ENCODE data around the gene LIG1. TPM values are rescaled to one million over a fixed set of nuclear protein-coding genes. Genes with fewer than 3 reads are reported as not detected.

The LIG1 gene
- total RNA-seq, 1 experiment from 2014 or later: 116 TPM

- Histone ChIP-seq H2AFZ (peak overlapping the region; percentile 100), H3K4me3 (peak overlapping the region; percentile 96), H3K27ac (no peak overlapping the region), H3K4me2 (peak overlapping the region; percentile 96), H3K9me3 (ENCODE audit: insufficient read depth, low read depth) (no peaks in the 10 kb centered on the region), H3K9me2 (ENCODE audit: insufficient read depth) (no peaks in the 10 kb centered on the region), H3K79me2 (ENCODE audit: low read depth) (peaks cover 57% of the 10 kb centered on the region), H3K27me3 (ENCODE audit: insufficient read depth, low read depth) (no peaks in the 10 kb centered on the region), H3F3A (ENCODE audit: insufficient read depth, low read depth) (peaks cover 10% of the 10 kb centered on the region; the same call in 1 of the 2 replicates), H4K20me1 (ENCODE audit: insufficient read depth) (no peaks in the 10 kb centered on the region; the same call in 1 of the 2 replicates), H3K36me3 (ENCODE audit: low read depth) (peaks cover 17% of the 10 kb centered on the region; the same call in 1 of the 2 replicates), H3K4me1 (replicated peaks; ENCODE audit: insufficient read depth) (peaks cover 17% of the 10 kb centered on the region)
- intact Hi-C loops (cut with micrococcal nuclease; ENCODE audit: unreplicated experiment): loop anchor here (1.0 kb wide), 1 partner anchor 84 kb away; the partner anchor contains the start of gene CARD8
- no peak for DNase-seq
- POLR2A ChIA-PET (ENCODE audit: unreplicated experiment): interaction anchor here (1.9 kb wide), 1 partner anchor 32 kb away, joined by 32 read pairs; no protein-coding TSS in a partner anchor
- TF ChIP-seq CTCF (conservative IDR thresholded peaks at IDR 0.05): no peak
- BruUV-seq (replicated peaks): no TSS peak
- CTCF ChIA-PET: no interaction called here
Measured at GRCh38 chr19:48170817-48171347, 738 bp upstream of the LIG1 start.

GRCh38 chr19:48169578-48169938, 586 bp downstream of the LIG1 start:
- H3K4me3 ChIP-seq: peak overlapping the region; percentile 96
- ChIA-PET CTCF (interaction anchor here (0.6 to 1.0 kb wide), 6 partner anchors 16 to 824 kb away, joined by 3 to 14 read pairs (median 8); partner anchors contain the start of gene RUVBL2), POLR2A (ENCODE audit: unreplicated experiment) (interaction anchor here (0.5 to 1.9 kb wide), 9 partner anchors 34 to 761 kb away, joined by 3 to 32 read pairs (median 7); partner anchors contain the start of gene PLA2G4C)
- H3K79me2 ChIP-seq (ENCODE audit: low read depth): peaks cover 57% of the 10 kb centered on the region
- intact Hi-C loops (cut with micrococcal nuclease; ENCODE audit: unreplicated experiment): no loop called here
- peak overlapping the region; percentile 79 for H3K4me2 ChIP-seq
- no peak for TF ChIP-seq EZH2 (IDR thresholded peaks at IDR 0.05; ENCODE audit: low read depth)
- H2AFZ ChIP-seq: peak overlapping the region; percentile 100
- peak; percentile 72 to 86 for DNase-seq
- H3K9me2 ChIP-seq (ENCODE audit: insufficient read depth): no peaks in the 10 kb centered on the region
- BruUV-seq (replicated peaks): no TSS peak
- H3K27me3 ChIP-seq (ENCODE audit: insufficient read depth, low read depth): no peaks in the 10 kb centered on the region
- H3K4me1 ChIP-seq (replicated peaks; ENCODE audit: insufficient read depth): peaks cover 17% of the 10 kb centered on the region
- no peak overlapping the region for H3K27ac ChIP-seq
- peaks cover 10% of the 10 kb centered on the region; the same call in 1 of the 2 replicates for H3F3A ChIP-seq (ENCODE audit: insufficient read depth, low read depth)
- no peaks in the 10 kb centered on the region; the same call in 1 of the 2 replicates for H4K20me1 ChIP-seq (ENCODE audit: insufficient read depth)
- H3K9me3 ChIP-seq (ENCODE audit: insufficient read depth, low read depth): no peaks in the 10 kb centered on the region
- peaks cover 15% of the 10 kb centered on the region; the same call in 1 of the 2 replicates for H3K36me3 ChIP-seq (ENCODE audit: low read depth)

- Histone ChIP-seq H3K4me3 (peak overlapping the region; percentile 55; the same call in 1 of the 2 replicates), H3F3A (ENCODE audit: insufficient read depth, low read depth) (peaks cover 10% of the 10 kb centered on the region; the same call in 1 of the 2 replicates), H4K20me1 (ENCODE audit: insufficient read depth) (no peaks in the 10 kb centered on the region; the same call in 1 of the 2 replicates), H3K27me3 (ENCODE audit: insufficient read depth, low read depth) (no peaks in the 10 kb centered on the region), H3K27ac (no peak overlapping the region), H3K4me2 (peak overlapping the region; percentile 77), H3K36me3 (ENCODE audit: low read depth) (peaks cover 7% of the 10 kb centered on the region), H3K9me3 (ENCODE audit: insufficient read depth, low read depth) (no peaks in the 10 kb centered on the region), H3K9me2 (ENCODE audit: insufficient read depth) (no peaks in the 10 kb centered on the region), H3K4me1 (replicated peaks; ENCODE audit: insufficient read depth) (peaks cover 17% of the 10 kb centered on the region), H3K79me2 (ENCODE audit: low read depth) (peaks cover 57% of the 10 kb centered on the region), H2AFZ (no peak overlapping the region)
- no peak for DNase-seq
- intact Hi-C loops (cut with micrococcal nuclease; ENCODE audit: unreplicated experiment): no loop called here
- ChIA-PET POLR2A (ENCODE audit: unreplicated experiment) (no interaction called here), CTCF (no interaction called here)
- TF ChIP-seq CTCF (conservative IDR thresholded peaks at IDR 0.05): no peak
- no peak for TF ChIP-seq EZH2 (IDR thresholded peaks at IDR 0.05; ENCODE audit: low read depth)
- no TSS peak for BruUV-seq (replicated peaks)
Measured at GRCh38 chr19:48168689-48169088, 1.5 kb downstream of the LIG1 start.

Data from PC-9 (cell line).